T-helper 22 cell (primary cell): Measurements from ENCODE around the gene AMIGO3.

Source experiments
- DNase-seq: peaks from one replicate; pipeline ENCODE4 v3.0.0-alpha.2; 2020; ENCODE audit warnings: low read depth

The AMIGO3 gene

DNA sequence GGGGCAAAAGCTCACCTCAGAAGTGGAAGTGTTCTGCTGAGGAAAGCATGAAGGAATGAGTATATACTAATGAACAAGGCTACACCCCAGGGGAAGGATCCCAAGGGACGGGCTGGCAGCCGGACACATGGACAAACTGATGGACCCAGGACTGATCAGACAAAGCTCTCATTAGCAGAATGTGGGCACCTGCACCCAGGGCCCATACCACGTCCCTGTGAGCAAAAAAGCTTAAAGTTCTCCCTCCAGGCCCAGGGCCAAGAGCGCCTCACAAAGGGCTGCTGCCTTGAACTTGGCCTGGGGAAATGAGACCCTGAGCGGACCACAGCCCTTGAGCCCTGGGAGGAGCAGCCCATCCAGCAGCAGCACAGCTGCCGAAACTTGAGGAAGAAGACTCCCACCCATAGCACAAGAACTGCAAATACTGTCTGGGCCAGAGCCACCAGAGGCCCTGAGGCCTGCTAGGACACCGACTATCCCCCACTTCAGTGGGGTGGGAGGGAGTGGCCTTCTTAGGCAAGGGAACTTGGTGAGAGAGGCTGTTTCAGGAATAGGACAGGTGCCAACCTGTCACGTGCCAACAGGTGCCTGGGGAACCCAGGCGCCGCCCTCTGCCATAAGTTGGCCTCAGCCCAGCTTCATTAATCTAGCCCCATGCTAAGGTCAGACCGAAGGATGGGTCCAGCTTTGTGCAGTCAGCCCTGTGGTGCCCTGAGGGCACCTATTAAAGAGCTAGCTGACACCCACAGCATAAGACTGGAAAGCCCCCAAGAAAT, 6.6 kb upstream of the AMIGO3 start:
- no peak for DNase-seq

DNA sequence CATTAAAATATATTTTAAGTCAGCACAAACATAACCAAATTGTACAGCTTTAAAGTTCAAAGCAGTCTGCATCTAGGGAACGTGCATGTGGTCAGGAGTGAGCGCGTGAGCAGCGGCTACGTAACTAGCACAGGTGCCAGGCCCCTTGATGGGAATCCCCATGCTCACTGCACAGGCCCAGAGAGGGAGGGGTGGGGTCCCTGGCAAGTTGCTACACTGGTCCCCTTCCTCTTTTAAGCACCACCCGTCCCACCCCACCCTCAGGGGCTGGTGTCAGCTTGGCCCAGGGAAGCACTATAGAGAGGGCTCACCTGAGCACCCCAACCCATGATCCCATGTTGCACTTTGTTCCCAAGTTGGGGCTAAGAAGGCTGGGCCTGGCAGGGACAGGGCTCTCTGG, 5.1 kb upstream of the AMIGO3 start:
- DNase-seq = peak; percentile 46

DNA sequence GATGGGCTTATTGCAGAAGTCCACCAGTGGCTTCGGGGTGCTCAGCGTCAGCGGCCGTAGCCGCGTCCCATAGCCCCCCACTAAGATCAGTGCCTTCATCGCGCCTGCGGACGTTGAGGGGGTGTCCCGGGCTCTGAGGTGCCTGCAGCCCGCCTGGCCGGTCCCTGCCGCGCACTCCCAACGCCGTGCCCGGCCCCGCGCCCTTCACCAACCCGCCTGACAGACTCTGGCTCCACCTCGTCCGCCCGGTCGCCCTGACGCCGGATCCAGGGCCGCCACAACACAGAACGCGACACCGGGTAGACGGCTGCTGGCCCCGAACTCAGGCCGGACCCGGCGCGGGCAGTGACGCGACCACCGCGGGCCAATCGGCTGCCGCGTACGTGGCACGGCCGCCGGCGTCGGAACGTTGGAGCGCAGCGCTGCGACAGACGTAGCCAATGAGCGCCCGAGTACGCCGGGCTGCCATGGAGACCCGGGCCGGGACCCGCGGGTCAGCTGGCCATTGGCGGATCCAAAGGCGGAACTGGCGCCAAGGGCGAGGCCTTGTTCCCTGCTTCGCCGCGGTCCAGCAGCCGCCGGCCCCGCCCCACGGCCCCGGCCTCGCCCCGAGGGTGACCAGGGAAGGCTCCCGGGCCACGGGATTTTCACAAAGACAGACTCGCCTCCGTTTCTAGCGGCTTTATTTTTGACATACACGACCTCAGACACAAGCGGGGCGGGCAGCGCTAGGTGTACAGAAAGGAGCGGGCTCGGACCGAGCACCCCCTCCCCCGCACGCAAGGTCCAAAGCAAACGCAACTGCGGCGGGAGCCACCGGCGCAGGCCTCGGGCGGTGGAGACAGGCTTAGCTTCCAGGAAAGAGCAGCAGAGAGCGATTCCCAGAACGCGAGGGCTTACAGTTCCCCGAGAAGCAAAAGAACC, 4.4 kb upstream of the AMIGO3 start, which contains the start of gene GMPPB:
Gene GMPPB (minus strand): TSS at position 324 of the 924 bp plus-strand sequence. CDS start 225 bp downstream, at position 99.
- peak; percentile 89 for DNase-seq

DNA sequence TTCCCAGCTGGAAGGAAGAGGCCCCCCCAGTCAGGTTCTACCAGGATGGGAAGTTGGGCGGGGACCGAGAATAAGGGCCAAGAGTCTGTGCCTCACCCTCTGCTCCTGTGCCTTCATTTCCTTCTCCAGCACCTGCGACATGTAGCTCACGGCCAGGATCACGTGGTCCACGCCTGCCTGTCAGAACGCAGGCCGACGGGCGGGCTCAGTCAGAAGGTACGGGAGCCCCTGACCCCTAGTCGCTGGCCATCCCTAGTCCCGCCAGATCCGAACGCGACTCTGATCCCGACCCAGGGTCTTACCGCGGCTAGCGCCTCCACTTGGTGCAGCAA, 3.8 kb upstream of the AMIGO3 start:
- DNase-seq = peak; percentile 51

DNA sequence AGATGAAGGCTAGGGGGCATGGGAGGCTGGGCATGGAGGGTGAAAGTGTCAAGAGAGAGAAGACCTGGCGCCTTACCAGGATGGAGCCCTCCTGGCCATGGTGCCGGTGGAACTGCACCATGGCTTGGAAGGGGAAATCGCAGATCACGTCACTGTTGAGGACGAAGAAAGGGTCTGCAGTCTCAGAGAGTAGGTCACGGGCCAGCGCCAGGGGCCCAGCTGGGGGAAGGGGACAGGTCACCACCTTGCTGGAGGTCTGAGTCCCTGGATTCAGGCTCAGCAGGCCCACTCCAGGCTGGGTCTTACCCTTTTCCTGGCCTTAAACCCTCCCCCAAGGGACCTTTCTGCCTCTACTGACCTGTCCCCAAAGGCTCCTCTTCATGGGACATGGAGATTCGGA, 3.4 kb upstream of the AMIGO3 start:
- no peak for DNase-seq

DNA sequence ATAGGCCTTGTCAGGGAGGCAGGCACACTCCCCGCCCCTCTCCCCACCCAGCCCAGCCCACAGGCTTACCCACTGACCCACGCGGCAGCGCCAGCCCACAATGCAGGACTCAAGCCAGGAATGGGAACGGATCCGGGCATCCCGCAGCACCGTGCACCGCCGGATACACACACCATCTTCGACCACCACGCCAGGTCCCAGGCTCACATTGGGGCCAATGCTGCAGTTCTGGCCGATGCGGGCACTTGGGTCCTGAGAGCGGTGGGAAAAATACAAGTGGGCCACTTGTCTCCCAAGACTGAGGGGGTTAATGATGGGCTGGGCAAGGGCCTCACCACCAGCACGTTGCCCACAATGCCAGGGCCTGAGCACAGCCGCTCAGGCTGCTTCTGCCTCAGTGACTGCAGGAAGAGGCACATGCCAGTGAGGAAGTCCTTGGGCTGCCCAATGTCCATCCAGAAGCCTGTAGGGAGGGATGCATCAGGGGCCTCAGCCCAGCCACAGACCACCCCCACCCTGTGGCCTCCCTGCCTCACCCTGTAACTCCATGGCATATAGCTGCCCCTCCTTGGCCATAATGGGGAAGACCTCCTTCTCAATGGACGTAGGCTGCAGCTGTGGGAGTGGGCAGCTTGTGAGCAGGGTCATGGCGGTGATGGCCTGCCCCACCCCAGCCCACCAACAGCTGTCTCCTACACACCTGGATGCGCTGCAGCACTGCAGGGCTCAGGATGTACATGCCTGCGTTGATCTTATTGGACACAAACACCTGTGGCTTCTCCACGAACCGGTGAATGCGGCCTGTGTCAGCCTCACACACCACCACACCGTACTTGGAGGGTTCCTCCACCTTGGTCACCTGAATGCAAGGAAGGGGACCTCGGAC, 2.7 kb upstream of the AMIGO3 start:
- DNase-seq = no peak

DNA sequence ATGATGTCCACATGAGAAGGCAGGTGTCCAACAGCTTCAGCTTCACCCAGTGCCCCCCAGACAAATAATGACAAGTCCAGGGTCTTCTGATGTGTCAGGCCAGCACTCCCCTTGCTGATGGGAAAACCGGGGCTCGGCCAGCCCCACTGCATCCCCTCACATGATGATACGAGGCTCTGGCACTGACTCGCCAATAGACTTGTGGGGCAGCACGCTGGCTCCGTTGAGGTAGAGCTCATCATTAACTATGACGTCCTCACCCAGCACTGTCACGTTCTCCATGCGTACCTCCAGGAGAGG, 2.1 kb upstream of the AMIGO3 start:
- DNase-seq = no peak

DNA sequence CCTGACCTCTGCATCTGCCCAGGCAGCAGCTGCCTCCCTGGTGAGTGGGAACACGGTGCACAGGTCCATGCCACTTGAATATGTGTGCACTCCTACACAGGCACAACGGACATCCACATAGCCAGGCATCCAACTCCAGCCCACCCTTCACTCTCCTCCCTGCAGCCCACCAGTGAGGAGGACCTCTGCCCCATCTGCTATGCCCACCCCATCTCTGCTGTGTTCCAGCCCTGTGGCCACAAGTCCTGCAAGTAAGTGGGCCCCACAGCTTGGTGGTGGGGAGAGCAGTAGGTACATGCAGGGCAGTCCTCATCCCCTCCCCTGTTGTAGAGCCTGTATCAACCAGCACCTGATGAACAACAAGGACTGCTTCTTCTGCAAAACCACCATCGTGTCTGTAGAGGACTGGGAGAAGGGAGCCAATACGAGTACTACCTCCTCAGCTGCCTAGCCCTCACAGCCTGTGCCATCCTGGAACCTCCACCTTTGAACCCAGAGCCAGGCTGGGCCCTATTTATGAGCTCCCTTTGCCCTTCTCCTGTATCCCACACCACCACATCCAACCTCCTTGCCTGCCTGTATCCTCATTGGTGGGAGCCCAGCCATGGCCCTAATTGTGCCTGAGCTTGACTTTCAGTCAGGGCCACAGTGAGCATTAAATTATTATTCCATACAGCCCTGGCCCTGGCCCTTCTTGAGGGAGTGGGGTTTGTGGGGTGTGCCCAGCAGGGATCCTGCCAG, 1.5 kb upstream of the AMIGO3 start:
- DNase-seq = no peak

DNA sequence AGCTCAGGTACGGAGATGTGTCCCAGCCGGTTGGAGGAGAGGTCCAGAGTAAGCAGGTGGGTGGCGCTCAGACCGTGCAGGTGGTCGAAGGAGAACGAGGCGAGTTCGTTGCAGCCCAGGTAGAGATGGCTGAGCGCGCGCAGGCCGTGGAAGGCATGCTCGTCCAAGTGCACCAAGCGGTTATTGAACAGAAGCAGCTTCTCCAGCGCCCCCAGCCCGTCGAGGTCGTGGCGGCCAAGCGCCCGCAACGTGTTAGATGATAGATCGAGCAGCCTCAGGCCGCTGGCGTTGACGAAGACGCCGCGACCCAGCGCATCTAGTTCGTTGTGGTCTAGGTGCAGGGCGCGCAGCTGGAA, 648 bp downstream of the AMIGO3 start:
- no peak for DNase-seq

DNA sequence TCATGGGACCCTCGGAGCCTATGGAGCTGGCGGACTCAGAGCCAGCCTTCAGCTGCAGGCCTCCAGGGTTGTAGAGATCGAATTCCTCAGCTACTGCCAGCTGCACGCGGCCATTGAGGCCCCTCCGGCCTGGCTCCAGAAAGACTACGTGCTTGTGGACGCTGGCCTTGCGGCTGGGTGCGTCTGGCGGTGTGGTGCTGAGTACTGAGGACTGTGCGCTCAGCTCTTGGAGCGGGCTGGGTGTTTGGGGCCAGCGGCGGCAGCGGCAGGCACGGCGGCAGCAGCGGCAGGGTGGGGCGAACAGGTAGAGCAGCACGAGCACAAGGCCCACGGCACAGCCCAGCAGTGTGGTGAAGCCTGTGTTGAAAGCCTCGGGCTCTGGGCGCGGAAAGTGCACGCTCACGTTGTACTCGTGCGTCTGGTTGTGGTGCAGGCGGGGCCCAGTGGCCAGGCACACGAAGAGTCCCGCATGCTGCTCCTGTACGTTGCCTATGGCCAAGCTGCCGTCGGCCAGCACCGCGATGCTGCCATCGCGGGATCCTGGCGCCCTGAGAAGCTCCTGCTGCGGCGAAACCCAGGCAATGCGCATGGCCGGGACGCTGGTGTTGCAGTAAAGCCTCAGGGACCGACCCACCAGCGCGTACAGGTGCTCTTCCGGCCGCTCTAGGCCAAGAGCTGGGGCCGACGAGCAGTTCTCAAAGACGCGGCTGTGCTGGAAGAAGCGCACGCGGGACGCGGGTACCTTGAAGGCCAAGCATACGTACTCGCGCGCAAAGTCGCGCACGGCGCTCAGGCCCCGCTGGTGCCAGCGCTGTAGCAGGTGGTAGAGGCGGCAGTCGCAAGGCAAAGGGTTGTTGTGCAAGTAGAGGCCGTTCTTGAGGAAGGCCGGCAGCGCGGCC, 1.3 kb downstream of the AMIGO3 start:
- DNase-seq = no peak

DNA sequence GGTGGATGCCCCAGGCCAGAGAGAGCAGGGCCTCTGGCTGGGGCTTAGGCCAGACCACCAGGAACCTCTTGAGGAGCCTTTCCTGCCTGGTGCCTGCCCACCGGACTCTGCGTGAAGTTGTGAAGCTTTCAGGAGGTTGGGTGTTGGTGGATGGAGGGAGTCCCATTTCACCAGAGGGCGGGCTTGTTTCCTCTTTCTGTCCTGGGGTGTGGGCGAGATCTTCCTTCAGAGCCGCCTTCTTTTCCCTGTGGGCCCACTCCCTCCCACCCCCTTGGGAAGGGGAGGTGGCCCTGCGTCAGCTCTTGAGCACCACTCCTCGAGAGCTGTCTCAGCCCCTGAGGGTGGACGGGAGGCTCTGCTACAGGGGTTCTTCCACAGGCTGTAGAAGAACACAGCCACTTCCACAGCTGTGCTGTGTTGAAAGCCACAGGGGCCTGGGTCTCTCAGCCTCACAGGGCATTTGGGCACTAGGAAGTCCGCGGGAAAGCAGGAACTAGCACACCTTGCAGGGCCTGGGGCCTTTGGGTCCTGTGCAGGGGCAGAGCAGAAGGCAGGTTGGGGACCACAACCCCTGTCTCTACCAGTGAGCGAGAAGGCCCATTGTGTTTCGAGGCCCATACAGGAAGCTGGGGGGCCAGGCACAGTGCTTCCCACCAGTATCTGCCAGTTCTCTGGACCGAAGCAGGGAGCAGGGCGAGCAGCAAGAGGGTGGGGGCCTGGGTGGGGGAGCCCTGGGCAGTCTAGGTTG, 2.1 kb downstream of the AMIGO3 start:
- DNase-seq = no peak

DNA sequence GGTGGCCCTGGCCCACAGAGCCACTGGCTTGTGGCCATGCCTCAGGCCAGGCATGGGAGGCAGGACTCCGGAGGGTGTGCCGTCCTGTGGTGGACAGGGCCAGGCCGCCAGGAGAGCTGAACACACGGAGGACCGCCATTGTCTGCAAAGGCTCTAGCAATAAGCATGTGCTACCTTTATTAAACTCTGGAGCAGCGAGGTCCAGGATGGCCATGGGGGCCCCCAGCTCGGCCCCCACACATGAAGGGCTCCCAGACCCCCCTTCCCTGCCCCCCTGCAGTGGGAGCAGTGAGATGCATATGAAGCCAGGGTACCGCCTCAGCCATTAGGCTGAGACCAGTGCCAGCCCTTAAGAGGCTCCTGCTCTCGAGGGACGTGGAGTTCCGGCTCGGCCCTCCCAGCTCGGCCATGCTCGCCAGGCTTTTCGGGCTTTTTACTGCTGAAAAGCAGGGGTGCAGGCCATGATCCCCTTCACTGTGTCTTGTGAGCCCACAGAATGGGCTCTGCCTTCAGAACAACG, 2.7 kb downstream of the AMIGO3 start:
- DNase-seq = no peak

DNA sequence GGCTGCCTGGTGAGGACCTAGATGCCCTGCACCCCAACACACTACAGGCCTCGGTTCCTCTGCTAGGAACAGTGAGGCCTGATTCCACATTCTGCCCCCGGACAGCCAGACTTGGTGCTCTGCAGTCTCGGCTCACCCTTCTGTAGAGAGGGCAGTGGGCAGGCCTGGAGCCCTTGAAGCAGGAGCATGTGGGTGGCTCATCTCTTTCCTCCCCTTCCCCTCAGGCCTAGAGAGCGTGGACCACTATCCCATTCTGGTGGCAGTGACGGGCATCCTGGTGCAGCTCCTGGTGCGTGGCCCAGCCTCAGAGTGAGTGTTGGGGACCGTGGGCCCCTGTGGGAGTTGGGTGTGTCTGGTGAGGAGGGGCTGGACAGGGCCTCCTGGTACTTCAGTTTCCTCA, 3.3 kb downstream of the AMIGO3 start:
- DNase-seq = no peak

DNA sequence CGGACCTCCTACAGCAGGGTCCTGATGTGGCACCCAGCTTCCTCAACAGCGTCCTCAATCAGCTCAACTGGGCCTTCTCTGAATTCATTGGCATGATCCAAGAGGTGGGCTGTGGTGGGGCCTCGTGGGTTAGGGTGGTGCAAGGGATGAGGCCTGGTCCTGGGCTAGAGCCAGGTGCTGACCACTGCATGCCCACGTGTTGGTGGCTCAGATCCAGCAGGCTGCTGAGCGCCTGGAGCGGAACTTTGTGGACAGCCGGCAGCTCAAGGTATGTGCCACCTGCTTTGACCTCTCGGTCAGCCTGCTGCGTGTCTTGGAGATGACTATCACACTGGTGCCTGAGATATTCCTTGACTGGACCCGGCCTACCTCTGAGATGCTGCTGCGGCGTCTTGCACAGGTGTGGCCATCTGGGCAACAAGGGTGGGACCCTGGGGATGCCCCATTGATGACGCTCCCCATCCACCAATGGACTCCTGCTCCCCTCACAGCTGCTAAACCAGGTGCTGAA, 3.8 kb downstream of the AMIGO3 start:
- DNase-seq = no peak

DNA sequence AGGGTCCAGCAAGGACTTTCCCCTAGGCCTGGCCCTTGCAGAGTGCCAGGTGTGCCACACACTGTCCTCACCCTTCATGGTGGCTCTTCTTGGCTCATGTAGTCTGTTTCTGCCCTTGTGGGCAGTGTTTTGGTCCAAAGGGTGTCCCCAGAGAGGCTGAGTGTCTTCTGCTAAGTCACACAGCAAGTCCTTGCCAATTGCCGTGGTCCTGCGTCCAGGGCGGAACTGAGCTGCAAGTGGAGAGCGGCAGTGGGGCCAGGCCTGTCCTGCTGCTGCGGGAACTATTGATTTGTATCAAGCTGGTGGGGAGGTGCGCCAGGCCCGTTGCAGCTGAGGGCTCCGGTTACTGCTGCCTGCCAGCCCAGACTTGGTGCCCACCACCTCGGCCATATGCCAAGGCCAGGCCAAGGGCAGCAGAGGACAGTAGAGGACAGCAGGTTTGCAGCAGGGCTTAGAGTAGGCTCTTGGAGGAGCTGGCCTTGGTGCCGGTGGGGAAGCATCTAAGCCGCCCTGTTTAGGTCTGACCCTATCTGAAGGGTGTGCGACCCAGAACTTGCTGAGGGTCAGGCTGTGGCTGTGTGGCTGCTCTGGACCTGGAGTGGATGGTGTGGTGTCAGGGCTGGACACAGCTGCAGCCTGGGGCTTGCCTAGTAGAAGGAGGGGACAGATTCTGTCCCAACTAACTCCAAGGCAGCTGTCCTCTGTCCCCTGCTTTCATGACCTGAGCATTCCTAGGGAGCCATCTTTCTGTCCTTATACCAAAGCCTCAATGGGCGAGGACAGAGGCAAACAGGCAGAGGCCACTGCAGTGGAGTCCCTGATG, 4.5 kb downstream of the AMIGO3 start:
- DNase-seq = no peak

DNA sequence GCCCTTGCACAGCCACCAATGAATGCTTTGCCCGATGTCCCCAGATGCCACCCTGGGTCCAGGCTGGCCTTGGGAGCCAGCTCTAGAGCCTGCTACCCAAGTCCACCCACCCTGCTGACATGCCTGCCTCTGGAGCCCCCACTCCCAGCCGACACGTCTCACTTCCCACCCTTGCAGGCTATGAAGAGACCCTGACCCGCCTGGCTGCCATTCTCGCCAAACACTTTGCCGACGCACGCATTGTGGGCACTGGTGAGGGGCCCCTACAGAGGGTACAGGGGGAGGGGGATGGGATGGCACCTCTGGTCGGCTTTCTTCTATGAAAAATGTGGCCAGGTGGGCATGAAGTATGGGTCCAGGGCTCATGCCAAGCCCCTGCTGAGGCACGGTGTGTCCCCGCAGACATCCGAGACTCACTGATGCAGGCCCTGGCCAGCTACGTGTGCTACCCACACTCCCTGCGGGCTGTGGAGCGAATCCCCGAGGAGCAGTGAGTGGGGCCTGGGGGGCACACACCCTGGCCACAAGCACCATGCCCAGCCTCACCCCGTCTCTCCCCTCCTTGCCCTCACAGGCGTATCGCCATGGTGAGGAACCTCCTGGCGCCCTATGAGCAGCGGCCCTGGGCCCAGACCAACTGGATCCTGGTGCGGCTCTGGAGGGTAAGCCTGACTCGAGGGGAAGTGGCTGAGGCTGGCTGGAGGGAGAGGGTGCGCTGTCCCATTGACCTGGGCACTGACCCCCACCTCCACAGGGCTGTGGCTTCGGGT, 6.0 kb downstream of the AMIGO3 start:
- DNase-seq = no peak

DNA sequence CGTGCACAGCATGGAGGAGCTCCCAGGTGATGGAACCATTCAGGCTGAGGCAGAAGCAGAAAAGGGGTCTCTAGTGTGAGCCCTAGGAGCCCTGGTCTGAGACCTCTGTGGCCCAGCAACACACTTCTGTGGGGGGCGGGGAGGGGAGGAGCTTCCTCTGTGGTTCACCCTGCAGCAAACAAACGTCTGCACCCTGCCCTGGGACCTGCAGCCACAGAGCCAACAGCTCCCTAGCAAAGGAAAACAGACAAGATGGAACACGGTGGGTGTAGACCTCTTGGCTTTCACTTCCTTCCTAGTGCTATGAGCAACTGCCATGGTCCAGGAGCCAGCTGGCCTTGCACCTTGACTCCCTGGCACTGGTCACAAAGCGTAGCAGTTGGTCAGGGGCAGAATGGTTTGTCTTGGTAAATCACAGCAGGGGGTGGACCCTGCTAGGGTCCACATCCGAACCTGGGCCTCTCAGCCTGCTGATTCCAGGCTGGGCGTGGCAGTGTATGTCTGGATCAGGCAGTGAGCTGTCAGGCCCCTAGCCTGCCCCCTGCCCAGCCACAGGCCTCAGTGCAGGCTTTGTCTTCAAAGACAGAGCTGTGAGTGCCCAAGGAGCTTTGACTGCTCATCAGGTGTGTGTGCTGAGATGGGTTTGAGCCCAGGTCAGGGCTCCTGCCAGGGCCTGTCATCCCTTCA, 6.7 kb downstream of the AMIGO3 start:
- DNase-seq = no peak
